ENCODE measurements around the gene SAE1. TPM values are rescaled to one million over a fixed set of nuclear protein-coding genes. Genes with fewer than 3 reads are reported as not detected.
A peak's percentile ranks its signal among the peaks of the same experiment; 100 is the strongest.

Gene SAE1
- total and polyA plus RNA-seq, 10 of the 15 experiments (the other 5 are each of a cell fraction or from before 2014, with no cell fraction given) = 62.0 to 246 (median 148) TPM

DNA sequence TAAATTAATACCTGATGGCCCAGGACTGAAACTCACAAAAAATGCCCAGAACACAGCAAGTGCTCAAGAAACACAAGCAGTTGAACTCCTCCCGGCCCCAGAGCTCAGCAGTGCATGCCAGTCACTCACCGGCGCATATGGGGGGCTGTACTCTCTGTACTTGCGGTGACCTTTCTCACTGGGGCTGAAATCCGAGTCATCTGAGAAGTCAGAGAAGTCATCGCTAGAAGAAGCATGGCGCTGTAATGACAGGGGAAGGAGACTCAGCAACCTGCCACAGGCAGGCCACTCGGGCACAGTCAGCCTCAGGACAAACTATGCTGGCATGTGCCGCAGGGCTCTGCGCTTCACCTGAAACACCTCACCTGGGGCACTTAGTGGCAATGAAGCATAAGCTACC is 36.8 kb upstream of the SAE1 start (continued):
- TF ChIP-seq CREM (IDR thresholded peaks at IDR 0.05; ENCODE audit: low read depth) (peak; percentile 24; the same call in 1 of the 2 replicates), POLR2A (IDR thresholded peaks at IDR 0.05; ENCODE audit: low read depth, low read length) (peak; percentile 74), GABPA (IDR thresholded peaks at IDR 0.05; ENCODE audit: low read depth) (no peak), POLR2AphosphoS5 (IDR thresholded peaks at IDR 0.05; ENCODE audit: low read length) (no peak), CHD1 (IDR thresholded peaks at IDR 0.05; ENCODE audit: low read depth, low read length) (no peak), ZNF24 (IDR thresholded peaks at IDR 0.05) (no peak), YY1 (IDR thresholded peaks at IDR 0.05; ENCODE audit: low read depth, low read length) (peak; percentile 80), FOXM1 (IDR thresholded peaks at IDR 0.05; ENCODE audit: low read depth, low read length) (no peak), RUNX3 (IDR thresholded peaks at IDR 0.05; ENCODE audit: low read length) (peak; percentile 90), EED (IDR thresholded peaks at IDR 0.05; ENCODE audit: low read depth) (peak; percentile 13; the same call in 1 of the 2 replicates), JUNB (IDR thresholded peaks at IDR 0.05) (peak; percentile 74), CBFB (IDR thresholded peaks at IDR 0.05; ENCODE audit: low read depth) (peak; percentile 62; the same call in 1 of the 2 replicates), SMAD1 (IDR thresholded peaks at IDR 0.05; ENCODE audit: low read depth, partially characterized antibody) (no peak), ZBED1 (IDR thresholded peaks at IDR 0.05; ENCODE audit: borderline replicate concordance) (no peak), TARDBP (IDR thresholded peaks at IDR 0.05; ENCODE audit: borderline replicate concordance) (0 out of 2 replicates have a peak, but pooled peaks have one; percentile 29), CREB1 (IDR thresholded peaks at IDR 0.05; ENCODE audit: low read depth) (peak; percentile 42; the same call in 1 of the 2 replicates)
- TF ChIP-seq, protein P1, sequence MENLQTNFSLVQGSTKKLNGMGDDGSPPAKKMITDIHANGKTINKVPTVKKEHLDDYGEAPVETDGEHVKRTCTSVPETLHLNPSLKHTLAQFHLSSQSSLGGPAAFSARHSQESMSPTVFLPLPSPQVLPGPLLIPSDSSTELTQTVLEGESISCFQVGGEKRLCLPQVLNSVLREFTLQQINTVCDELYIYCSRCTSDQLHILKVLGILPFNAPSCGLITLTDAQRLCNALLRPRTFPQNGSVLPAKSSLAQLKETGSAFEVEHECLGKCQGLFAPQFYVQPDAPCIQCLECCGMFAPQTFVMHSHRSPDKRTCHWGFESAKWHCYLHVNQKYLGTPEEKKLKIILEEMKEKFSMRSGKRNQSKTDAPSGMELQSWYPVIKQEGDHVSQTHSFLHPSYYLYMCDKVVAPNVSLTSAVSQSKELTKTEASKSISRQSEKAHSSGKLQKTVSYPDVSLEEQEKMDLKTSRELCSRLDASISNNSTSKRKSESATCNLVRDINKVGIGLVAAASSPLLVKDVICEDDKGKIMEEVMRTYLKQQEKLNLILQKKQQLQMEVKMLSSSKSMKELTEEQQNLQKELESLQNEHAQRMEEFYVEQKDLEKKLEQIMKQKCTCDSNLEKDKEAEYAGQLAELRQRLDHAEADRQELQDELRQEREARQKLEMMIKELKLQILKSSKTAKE (IDR thresholded peaks at IDR 0.05; ENCODE audit: low read depth, poor library complexity, severe bottlenecking) = no peak

All from GM12878 (cell line).